Measurements from ENCODE around the gene TMEM163.

Gene TMEM163

DNA sequence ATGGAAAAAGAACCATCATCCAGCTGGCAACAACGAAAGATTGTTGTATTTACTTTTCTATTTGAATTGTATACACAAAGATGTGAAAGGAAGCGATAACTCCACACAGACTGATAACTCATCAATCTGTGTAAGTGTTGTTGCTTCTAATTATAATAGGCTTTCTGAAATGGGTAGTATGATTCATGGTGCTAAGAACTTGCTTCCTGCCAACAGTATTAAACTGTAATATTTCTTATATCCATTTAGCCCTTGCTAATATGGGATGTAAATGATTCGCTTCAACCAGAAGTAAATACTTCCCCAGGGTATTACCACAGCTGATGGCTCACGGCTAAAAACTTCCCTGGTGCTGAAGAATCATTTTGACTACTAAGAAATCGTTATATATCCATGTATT, 70.2 kb downstream of the TMEM163 start:
- TF ChIP-seq, protein P1, sequence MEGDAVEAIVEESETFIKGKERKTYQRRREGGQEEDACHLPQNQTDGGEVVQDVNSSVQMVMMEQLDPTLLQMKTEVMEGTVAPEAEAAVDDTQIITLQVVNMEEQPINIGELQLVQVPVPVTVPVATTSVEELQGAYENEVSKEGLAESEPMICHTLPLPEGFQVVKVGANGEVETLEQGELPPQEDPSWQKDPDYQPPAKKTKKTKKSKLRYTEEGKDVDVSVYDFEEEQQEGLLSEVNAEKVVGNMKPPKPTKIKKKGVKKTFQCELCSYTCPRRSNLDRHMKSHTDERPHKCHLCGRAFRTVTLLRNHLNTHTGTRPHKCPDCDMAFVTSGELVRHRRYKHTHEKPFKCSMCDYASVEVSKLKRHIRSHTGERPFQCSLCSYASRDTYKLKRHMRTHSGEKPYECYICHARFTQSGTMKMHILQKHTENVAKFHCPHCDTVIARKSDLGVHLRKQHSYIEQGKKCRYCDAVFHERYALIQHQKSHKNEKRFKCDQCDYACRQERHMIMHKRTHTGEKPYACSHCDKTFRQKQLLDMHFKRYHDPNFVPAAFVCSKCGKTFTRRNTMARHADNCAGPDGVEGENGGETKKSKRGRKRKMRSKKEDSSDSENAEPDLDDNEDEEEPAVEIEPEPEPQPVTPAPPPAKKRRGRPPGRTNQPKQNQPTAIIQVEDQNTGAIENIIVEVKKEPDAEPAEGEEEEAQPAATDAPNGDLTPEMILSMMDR (IDR thresholded peaks at IDR 0.05; ENCODE audit: borderline replicate concordance, insufficient read depth, low read depth, low read length), result no peak
- H3K4me3 ChIP-seq (ENCODE audit: low read depth, low read length), result no peak overlapping the region

DNA sequence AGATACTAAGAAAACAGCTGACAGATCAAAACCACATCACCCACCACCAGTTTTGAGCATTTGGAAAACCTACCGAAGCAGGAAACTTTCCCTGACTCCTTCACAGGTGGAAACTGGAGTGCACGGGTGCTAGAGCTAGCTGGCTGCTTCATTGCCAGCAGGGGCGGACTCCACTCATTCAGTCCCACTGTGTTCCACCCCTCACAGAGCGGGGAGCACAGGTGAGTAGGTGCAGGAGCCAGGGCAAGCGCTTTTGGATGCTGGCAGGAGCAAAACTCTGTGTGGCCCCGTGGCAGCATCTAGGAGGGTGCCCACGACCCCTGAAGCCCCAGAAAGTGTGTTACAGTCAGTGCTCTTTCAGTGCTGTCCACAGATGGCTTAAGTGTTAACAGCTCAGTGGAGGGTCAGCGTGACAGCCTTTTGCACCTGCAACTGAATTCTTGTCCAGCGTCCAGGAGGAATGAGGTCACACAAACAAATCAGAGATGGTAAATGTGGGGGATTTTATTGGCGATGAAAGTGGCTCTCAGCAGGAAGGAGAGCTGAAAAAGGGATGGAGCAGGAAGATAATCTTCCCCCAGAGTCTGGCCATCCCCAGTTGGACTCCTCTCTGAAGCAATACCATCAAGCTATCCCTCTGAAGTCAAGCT, 71.1 kb downstream of the TMEM163 start:
- no peak overlapping the region for H3K4me3 ChIP-seq (ENCODE audit: low read depth, low read length)
- TF ChIP-seq, protein P1 (IDR thresholded peaks at IDR 0.05; ENCODE audit: borderline replicate concordance, insufficient read depth, low read depth, low read length), result no peak

DNA sequence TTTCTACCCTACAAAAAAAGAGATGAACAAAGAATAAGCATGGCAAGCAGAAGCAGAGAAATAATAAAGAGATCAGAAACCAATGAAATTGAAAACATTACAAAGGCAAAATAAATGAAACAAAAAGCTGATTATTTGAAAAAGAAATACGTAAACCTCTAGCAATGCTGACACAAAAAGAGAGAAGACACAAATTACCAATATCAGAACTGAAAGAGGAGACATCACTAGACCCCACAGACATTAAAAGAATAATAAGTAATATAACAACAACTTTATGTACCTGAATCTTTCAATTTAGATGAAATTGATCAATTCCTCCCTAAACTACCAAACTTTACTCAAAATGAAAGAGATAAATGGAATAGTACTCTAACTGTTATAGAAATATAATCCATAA, 75.9 kb downstream of the TMEM163 start:
- TF ChIP-seq, protein P1 (IDR thresholded peaks at IDR 0.05; ENCODE audit: borderline replicate concordance, insufficient read depth, low read depth, low read length), result no peak
- no peak overlapping the region for H3K4me3 ChIP-seq (ENCODE audit: low read depth, low read length)

DNA sequence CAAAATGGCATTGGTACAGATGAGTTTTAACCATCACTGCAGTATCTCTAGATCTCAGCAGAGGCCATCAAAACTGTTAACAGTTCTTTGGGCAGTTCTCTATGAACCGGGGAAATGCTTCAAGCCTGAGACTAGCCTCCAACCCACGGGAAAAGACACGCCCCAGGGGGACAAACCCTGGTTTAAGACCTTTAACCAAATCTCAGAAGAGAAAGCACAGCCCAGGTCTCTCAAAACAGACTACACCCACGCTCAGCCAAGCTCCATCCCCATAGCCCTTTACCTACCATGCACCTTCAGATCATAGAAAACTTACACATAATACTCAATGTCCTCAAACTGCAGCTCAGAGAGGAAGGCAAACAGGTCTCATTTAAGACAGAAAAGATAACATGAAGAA, 78.3 kb downstream of the TMEM163 start:
- TF ChIP-seq, protein P1 (IDR thresholded peaks at IDR 0.05; ENCODE audit: borderline replicate concordance, insufficient read depth, low read depth, low read length), result no peak
- H3K4me3 ChIP-seq (ENCODE audit: low read depth, low read length), result no peak overlapping the region

GRCh38 chr2:134639265-134639664, 79.5 kb downstream of the TMEM163 start:
- TF ChIP-seq, protein P1 (IDR thresholded peaks at IDR 0.05; ENCODE audit: borderline replicate concordance, insufficient read depth, low read depth, low read length), result no peak
- H3K4me3 ChIP-seq (ENCODE audit: low read depth, low read length), result no peak overlapping the region

GRCh38 chr2:134636714-134637113, 82.1 kb downstream of the TMEM163 start:
- TF ChIP-seq, protein P1 (IDR thresholded peaks at IDR 0.05; ENCODE audit: borderline replicate concordance, insufficient read depth, low read depth, low read length), result no peak
- H3K4me3 ChIP-seq (ENCODE audit: low read depth, low read length), result no peak overlapping the region

DNA sequence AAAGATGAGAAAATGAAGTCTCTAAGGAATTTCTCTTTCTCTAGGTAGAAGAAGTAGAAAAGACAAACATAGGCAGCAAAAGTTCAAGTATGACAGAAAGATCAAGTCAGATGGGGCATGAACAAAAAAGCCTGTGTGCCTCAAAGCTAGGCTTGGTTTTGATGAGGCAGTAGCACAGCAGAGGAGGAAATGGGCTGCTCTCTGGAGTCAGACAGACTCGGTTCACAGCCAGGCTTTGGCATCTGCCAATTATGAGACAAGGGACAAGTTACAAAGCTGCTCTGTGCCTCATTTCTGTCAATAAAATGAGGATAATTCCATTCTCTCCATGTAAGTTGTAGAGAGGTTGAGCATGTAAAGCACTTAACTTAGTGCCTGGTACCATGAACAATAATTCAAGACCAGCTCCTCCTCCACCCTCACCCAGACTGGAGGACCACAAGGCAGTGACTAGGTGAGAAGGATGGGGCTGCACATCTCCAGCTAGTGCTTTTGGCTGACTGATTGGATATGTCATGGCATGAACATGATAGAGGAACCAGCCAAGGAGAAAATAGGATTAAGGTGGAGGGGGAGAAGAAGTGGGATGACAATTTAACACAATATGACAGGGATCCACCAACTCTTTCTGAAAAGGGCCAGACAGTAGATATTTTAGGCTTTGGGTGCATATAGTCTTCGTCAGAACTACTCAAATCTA, 84.6 kb downstream of the TMEM163 start:
- TF ChIP-seq, protein P1 (IDR thresholded peaks at IDR 0.05; ENCODE audit: borderline replicate concordance, insufficient read depth, low read depth, low read length), result no peak
- no peak overlapping the region for H3K4me3 ChIP-seq (ENCODE audit: low read depth, low read length)
